Activated CD8-positive, alpha-beta memory T cell treated with anti-CD3 and anti-CD28 coated beads, Interleukin-2, amount 50 U/mL, for 1 hour (primary cell): ENCODE results near the gene SETD6.

ENCODE experiments used
- DNase-seq: peaks from one replicate; pipeline ENCODE4 v3.0.0-alpha.2; 2020; ENCODE audit errors: extremely low read depth

Gene SETD6

DNA sequence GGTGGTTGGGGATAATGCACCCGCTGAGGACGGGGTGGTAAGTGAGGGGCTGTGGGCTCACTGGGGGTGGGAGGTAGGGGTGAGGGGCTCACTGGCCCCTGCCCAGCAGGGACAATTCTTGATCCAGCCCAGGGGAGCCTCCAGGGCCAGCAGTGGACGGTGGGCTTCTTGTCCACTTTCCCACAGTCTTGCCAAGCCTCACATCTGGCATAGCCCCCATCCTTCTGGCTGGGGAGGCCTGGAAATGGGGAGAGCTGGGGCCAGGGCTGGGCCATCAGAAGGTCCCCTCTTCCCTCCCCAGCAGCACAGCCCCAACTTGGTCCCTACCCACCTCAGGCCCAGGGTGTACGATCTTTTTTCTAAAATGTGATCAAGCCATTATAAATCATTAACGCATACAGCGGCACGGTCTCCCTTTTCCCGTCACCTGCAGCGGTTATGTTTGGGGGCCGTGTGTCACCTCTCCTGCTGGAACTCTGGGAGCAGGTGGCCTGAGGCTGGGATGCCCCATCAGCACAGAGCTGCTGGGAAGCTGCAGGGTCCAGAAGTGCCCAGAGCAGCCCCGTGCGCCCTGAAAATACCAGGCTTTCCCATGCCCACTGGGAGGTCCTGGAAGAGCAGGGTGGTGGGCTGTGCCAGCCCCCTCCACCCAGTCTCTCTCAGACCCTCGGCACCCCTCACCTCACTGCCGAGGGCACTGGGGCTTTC, 7.2 kb upstream of the SETD6 start:
- no peak for DNase-seq

DNA sequence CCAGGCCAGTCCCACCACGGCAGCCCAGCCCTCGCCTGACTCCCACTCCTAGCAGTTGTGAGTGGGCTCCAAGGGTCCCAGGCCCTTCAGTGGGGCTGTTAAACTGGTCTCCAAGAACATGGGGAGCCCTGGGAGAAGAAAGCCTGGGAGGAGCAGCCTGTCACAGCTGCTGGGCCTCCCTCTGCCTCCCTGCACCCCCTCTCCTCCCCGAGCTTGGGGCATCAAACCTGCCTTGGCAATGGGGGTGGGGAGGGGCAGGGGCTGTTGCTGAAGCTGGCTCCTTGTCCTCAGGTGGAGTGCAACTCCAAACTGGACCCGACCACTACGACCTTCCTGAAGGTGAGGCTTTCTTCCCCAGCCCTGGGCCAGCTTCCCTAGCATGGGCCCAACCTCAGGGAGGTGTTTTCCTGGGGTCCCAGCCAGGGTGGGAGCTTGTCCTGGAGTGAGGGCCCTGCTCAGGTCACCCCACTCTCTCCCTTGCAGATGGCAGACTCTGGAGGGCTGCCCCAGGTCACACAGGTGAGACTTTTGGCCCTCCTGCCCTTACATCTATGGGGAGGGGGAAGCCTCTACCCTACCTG, 6.6 kb upstream of the SETD6 start:
- DNase-seq: no peak

DNA sequence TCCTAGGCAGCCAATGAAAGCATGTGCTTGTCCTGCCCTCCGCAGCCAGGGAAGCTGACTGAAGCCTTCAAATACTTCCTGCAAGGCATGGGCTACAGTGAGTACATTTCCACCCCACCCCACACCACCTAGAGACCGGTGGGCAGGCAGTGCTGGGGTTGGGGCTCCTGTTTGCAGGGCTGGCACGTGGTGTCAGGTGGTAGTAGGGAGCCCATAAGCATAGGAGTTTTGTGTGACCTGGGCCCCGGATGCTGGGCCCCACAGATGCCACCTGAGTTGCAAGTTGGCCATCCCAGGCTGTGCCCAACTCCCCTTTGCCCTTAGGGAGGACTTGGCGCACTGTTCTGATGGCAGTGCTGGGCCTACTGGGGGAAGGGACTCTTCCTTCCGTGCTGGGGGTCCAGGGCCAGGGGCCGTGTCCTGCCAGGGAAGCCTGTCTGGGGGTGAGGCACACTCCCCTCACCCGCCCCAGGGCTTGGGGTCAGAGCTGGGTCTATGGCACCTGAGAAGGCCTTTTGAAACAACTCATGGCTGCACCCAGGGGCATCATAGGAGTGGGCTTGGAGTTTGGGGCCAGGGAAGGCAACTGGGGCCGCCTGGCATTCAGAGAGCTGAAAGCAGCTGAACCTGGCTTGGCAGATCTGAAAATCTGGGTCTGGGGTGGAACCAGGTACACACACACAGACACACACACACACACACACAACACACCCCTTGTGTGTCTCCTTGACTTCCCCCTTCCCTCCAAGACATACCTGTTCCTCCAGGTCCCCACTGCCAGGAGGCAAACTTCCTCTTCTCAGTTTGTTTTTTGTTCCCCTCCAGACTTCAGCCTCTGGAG, 5.8 kb upstream of the SETD6 start:
- no peak for DNase-seq

DNA sequence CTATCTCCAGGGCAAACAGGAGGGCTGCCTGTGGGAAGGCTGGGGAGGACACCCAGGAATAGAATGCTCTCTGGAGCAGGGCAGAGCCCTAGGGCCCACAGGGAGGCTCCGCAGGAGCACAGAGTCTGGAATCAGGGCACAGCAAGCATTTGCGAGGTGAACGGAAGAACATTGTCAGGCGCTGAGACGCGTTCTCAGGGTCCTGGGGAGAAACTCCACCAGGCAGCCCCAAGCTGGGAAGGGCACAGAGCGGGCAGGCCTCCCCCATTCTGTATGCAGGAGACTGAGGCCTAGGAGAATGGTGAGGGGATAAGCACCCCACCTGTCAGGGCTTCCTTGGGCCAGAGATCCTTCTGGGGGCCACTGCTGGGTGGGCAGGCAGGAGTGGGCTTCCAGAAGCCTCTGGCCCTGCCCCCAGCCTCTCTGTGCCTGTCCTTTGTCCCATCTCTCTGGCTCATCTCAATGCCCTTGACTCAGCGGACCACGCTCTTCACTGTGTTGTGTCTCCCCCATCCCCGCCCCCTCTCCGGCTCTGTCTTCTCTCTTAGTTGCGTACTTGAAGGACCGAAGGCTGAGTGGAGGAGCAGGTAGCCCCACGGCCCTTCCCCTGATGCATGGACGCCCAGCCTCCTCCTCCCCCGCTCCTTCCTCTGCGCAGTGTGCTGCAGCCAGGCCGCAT, 5.1 kb upstream of the SETD6 start:
- DNase-seq: no peak

- no peak for DNase-seq
Measured at GRCh38 chr16:58510776-58511628, 4.3 kb upstream of the SETD6 start.

DNA sequence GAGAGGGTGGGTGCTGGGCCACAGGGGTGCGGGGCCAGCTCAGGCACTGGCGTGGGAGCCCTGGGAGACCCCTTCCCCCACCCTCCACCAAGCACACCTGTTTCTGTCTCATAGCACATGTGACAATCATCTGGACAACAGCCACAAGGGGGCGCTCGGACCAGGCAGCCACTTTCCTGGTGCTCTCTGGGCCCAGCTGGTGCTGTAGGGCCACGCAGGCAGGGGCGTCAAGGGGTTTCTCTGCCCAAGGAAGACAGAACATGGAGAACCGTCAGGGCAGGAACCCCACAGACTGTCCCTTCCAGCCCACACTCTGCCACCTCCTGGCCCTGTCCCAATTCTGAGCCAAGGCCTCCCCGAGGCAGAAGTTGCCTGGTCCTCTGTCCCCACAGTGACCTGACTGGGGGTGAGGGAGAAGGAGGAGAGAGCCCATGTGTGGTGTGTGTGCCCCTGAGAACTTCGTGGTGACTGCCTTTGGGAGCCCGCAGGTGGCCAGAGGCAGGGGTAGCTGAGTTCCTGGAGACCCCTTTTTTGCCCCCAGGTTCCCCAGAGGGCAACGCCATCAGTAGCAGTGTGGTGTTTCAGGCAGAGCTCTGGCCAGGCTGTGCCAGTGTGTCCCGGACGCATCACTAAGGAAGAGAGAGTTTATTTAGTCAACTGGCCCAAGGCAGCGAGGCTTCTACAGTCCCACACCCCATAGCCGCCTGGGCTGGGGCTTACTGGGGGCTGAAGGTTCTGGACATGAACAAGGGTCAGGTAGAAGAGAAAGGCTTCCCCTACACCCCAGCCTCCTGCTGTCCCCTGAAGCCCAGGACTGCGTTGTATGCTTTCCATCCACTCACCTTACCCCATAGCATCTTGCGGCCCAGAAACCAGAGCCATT, 3.1 kb upstream of the SETD6 start:
- DNase-seq: peak; percentile 54

- DNase-seq: no peak
Measured at GRCh38 chr16:58513874-58514273, 1.4 kb upstream of the SETD6 start.

GRCh38 chr16:58515871-58516767, 802 bp downstream of the SETD6 start:
- no peak for DNase-seq

DNA sequence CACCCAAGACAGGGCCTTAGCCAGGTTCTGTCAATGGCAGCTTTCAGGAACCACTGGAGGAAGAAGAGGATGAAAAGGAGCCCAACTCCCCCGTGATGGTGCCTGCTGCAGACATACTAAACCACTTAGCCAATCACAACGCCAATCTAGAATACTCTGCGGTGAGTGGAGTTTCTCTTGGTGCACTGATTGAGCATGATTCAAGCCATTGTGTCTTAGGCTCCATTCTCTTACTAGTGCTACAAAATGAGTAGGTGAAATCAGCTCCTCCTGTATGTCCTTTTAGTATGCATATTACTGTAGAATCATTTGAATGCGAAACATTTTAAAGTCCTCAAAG, 1.4 kb downstream of the SETD6 start:
- DNase-seq: no peak

- DNase-seq: no peak
Measured at GRCh38 chr16:58518083-58518979, 3.0 kb downstream of the SETD6 start.

DNA sequence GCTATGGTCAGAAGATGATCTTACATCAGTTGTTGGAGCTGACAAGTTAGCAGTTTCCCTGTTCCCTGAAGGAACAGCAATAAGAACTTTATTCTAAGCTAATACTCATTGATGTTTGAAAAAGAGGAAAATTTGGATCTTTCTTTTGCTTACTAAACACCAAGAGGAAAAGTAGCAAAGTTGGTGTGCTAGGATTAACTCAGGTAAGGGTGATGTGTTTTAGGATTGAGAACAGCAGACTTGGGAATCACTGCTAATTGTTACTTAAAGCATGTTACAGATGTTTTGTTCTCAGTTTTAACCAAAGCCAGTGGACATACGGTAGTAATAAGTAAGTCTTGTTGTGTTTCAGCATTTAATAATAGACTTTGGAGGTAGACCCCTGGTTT, 3.7 kb downstream of the SETD6 start:
- no peak for DNase-seq

DNA sequence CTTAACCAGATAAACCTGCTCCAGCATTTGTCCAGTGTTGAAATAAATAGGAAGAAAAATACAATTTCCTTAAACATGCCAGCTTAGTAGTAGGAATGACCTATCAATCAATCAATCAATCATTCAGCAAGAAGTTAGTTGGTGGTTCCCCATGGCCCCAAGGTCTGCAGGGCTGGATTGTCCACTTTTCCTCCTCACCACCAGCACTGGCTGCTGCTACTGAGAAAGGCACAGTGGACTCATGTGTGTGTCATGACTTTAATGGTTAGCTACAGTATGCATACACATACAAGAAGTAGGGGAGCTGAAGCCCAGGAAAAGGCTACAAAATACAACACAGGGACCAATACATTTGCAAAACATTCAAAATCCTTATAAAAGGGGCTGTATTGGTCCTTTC, 4.4 kb downstream of the SETD6 start:
- no peak for DNase-seq

GRCh38 chr16:58530179-58530578, 14.9 kb downstream of the SETD6 start:
- DNase-seq: no peak

GRCh38 chr16:58532414-58532813, 17.1 kb downstream of the SETD6 start:
- DNase-seq: no peak

DNA sequence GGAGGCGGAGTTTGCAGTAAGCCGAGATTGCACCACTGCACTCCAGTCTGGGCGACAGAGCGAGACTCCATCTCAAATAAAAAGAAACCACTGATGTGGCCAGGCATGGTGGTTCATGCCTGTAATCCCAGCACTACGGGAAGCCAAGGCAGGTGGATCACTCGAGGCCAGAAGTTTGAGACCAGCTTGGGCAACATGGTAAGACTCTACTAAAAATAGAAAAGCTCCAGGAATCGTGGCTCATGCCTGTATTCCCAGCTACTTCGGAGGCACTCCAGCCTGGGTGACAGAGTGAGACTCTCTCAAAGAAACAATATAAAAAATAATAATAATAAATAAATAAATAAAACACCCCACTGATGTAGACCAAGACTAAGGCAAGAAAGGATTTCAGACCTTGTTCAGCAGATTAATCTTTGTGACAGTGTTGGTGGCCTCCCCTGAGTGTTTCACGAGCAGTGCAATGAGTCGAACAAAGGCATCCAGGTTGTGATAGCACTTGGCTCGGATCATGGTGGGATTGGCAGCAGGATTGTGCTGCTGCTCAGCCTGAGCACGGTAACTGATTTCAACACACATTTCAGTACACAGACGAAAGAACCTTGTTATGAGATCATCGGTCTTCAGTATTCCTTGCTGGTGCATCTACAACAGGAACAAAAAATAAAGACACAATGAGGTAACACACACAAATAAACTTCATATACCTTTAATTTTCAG, 18.6 kb downstream of the SETD6 start:
- DNase-seq: no peak

DNA sequence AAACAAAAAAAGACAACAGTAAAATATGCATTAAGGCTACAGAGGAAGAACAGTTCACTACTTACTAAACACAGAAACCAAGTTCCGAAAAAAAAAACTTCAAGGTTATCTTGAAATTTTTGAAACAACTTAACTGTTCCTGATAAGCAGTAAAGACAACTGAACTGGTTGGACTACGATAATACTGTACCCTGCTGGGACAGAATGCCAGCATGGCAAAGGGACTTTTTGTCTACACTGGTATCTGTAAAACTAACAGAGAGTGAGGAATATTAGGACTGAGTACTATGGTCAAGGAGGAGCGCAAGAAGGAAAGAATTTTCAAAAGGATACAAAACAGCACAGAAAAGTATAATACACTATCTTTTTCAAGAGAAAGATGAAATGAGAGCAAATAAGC, 19.8 kb downstream of the SETD6 start:
- no peak for DNase-seq

DNA sequence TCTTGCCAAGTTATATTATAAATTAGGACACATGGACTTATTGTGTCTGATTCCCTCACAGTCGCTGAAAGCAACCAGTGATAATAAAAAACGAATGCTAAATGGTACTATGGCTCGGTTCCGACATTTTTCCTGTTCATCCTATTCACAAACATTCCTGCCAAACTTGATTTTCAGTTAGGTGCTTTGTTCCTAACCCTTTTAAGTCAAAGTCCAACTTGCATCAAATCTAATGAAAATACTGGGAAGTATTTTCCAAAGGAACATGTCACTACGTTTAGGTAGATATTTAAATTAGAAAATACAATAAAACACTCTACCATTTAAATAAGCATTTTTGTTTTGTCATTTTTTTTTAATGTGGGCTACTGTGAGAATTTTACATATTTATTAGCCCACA, 21.0 kb downstream of the SETD6 start:
- DNase-seq: no peak
